CD4-positive, alpha-beta T cell (primary cell): ENCODE measurements around the gene STPG4. TPM values are rescaled to one million over a fixed set of nuclear protein-coding genes. Genes with fewer than 3 reads are reported as not detected.

ENCODE experiments used
- ATAC-seq: fragments of 200-7000 bp; cut with Tn5 transposase; one replicate; pipeline ENCODE4 v1.10.0; 2022; ENCODE audit warnings: mild to moderate bottlenecking; ENCODE audit not compliant: poor library complexity
- CTCF ChIA-PET: fragments of 350-600 bp; sonication (Branson Sonifier 250); formaldehyde crosslinking; loops from one replicate; lab custom pipeline; 2021; ENCODE audit warnings: antibody characterized with exemption, inconsistent platforms; lab: Charles Lee
- POLR2A ChIA-PET: fragments of 350-600 bp; sonication (Branson Sonifier 250); formaldehyde crosslinking; loops from one replicate; lab custom pipeline; 2021; ENCODE audit warnings: antibody characterized with exemption, inconsistent platforms; lab: Charles Lee
- DNase-seq, 14 experiments: peaks; one replicate each; pipeline ENCODE4 v3.0.0-alpha.2; 2013 to 2020; ENCODE audit warnings: mixed read lengths in 2 of 14
- H3K27ac ChIP-seq, 2 donors: one replicate each; pipeline versions ENCODE4 v1.5.1 to v1.7.0; 2013; ENCODE audit warnings: low read length in 2 of 2, low read depth in 1 of 2, mild to moderate bottlenecking in 1 of 2
- H3K27me3 ChIP-seq, 2 experiments: 1 replicate in 1 of 2; 2 replicates in 1 of 2; pipeline versions ENCODE4 v1.6.1 to v1.7.0; 2013; ENCODE audit warnings: low read length in 2 of 2, control low read depth in 1 of 2, mild to moderate bottlenecking in 1 of 2, moderate library complexity in 1 of 2; ENCODE audit not compliant: insufficient read depth in 2 of 2, control insufficient read depth in 1 of 2
- H3K36me3 ChIP-seq: one replicate; pipeline ENCODE4 v1.6.1; 2013; ENCODE audit warnings: low read length, control low read depth; ENCODE audit not compliant: insufficient read depth
- H3K4me1 ChIP-seq: one replicate; pipeline ENCODE4 v1.6.1; 2013; ENCODE audit warnings: low read length, control low read depth; ENCODE audit not compliant: insufficient read depth
- H3K4me3 ChIP-seq: one replicate; pipeline ENCODE4 v1.5.1; 2013; ENCODE audit warnings: mild to moderate bottlenecking, low read length, moderate library complexity
- H3K9me3 ChIP-seq, 2 experiments: 1 replicate in 1 of 2; 2 replicates in 1 of 2; pipeline versions ENCODE4 v1.6.1 to v1.7.0; 2013; ENCODE audit warnings: low read length in 2 of 2, mild to moderate bottlenecking in 2 of 2, control low read depth in 1 of 2, moderate library complexity in 1 of 2; ENCODE audit not compliant: control insufficient read depth in 1 of 2, insufficient read depth in 1 of 2
- H3K27ac Mint-ChIP-seq: one replicate; pipeline ENCODE4 v1.8.0; 2020; ENCODE audit warnings: mixed read lengths
- H3K27me3 Mint-ChIP-seq: one replicate; pipeline ENCODE4 v1.8.0; 2021; ENCODE audit warnings: mixed read lengths
- H3K36me3 Mint-ChIP-seq: one replicate; pipeline ENCODE4 v1.8.0; 2021; ENCODE audit warnings: low read depth, mixed read lengths
- H3K4me1 Mint-ChIP-seq: one replicate; pipeline ENCODE4 v1.8.0; 2021; ENCODE audit warnings: low read depth, mixed read lengths
- H3K4me3 Mint-ChIP-seq: one replicate; pipeline ENCODE4 v1.8.0; 2020; ENCODE audit warnings: mild to moderate bottlenecking, mixed read lengths
- H3K9me3 Mint-ChIP-seq: one replicate; pipeline ENCODE4 v1.8.0; 2020; ENCODE audit warnings: mixed read lengths
- CTCF ChIP-seq: fragments of 200-600 bp; IDR thresholded peaks from one replicate; pipeline ENCODE4 v1.8.0; 2022; ENCODE audit warnings: antibody characterized with exemption, mild to moderate bottlenecking
- intact Hi-C, 2 experiments: fragments of 100-400 bp; cut with DNase I in 1 of 2; cut with micrococcal nuclease in 1 of 2; formaldehyde crosslinking; loops; one replicate each; pipeline versions ENCODE4 v1.15.1 to v1.9.0; 2023 to 2025; cut with DNase I, micrococcal nuclease
- total RNA-seq, 174 experiments: library from RNA in 2 of 174; stranded (reverse) in 2 of 174; gene quantifications; one replicate each; pipeline ENCODE4 v1.2.3 and lab custom pipeline; 2021 to 2026

STPG4 gene
- total RNA-seq, 2 experiments from 2014 or later: not detected

DNA sequence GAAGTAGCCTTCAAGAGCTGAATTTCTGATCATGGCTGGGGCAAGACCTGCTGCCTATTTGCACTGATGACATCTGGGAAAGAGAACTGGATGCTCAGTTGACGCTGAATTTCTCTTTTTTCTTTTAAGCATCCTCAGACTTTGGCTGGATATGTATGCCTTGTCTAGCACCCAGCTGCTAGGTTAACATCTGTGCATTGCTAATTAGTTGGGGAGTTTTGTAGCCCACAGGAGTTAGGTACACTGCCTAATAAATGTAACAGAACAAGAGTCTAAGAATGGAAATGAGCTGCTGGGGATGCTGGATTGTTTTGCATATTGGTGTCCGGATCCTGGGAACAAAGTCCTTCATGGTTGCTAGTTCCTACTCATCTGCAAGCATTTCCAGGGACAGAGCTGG lies 40.9 kb upstream of the STPG4 start:
- Histone ChIP-seq H3K4me3 (no peak overlapping the region), H3K36me3 (no peaks in the 10 kb centered on the region), H3K27ac (no peak overlapping the region), H3K27me3 (peaks cover 0 to 5% of the 10 kb centered on the region in 2 experiments), H3K9me3 (no peaks in the 10 kb centered on the region), H3K4me1 (no peaks in the 10 kb centered on the region)
- Mint-ChIP-seq H3K9me3 (no peaks in the 10 kb centered on the region), H3K27me3 (no peaks in the 10 kb centered on the region), H3K4me3 (no peak overlapping the region), H3K36me3 (no peaks in the 10 kb centered on the region), H3K27ac (no peak overlapping the region), H3K4me1 (no peaks in the 10 kb centered on the region)
- ATAC-seq (no peak), DNase-seq (no peak)
- no peak for TF ChIP-seq CTCF
- POLR2A ChIA-PET: no interaction called here
- intact Hi-C loops: loop anchor here in 1 of 2 experiments (5.0 kb wide), 1 partner anchor 54 kb away; no protein-coding TSS in a partner anchor
- CTCF ChIA-PET: no interaction called here

GRCh38 chr2:47195148-47195547 lies 40.0 kb upstream of the STPG4 start:
- ATAC-seq: no peak
- Mint-ChIP-seq H3K4me3 (no peak overlapping the region), H3K36me3 (no peaks in the 10 kb centered on the region), H3K27ac (no peak overlapping the region), H3K9me3 (no peaks in the 10 kb centered on the region), H3K27me3 (no peaks in the 10 kb centered on the region), H3K4me1 (no peaks in the 10 kb centered on the region)
- no peak for TF ChIP-seq CTCF
- CTCF ChIA-PET: no interaction called here
- POLR2A ChIA-PET: interaction anchor here (0.5 to 0.6 kb wide), 2 partner anchors 113 to 149 kb away, joined by 3 to 5 read pairs; no protein-coding TSS in a partner anchor
- H3K4me3 ChIP-seq: no peak overlapping the region
- no peaks in the 10 kb centered on the region for H3K4me1 ChIP-seq
- no peaks in the 10 kb centered on the region for H3K9me3 ChIP-seq
- DNase-seq: peak in 1 of 14 experiments; percentile 13
- H3K36me3 ChIP-seq: no peaks in the 10 kb centered on the region
- intact Hi-C loops: loop anchor here in 1 of 2 experiments (5.0 kb wide), 1 partner anchor 53 kb away; no protein-coding TSS in a partner anchor
- H3K27ac ChIP-seq: no peak overlapping the region
- H3K27me3 ChIP-seq: peaks cover 0 to 4% of the 10 kb centered on the region in 2 experiments

DNA sequence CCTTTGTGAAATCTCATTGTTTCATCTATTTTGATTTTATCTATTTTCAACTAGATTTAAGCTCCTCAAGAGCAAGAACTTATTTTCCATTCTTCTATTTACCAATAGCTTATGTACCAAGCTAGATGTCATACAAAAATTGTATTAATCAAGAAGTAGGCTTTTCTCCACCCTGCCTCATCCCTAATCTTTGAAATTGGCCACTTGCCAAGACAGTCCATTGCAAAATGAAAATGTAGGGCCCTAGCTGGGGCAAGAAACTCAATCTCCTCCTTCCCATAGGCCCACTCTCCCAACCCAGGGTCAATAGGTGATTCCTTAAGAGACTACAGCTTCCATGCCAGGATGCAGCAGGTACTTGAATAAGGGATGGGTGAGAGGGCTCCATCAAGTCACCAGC lies 39.3 kb upstream of the STPG4 start:
- Mint-ChIP-seq H3K27me3 (no peaks in the 10 kb centered on the region), H3K27ac (no peak overlapping the region), H3K4me3 (no peak overlapping the region), H3K36me3 (no peaks in the 10 kb centered on the region), H3K4me1 (no peaks in the 10 kb centered on the region), H3K9me3 (no peaks in the 10 kb centered on the region)
- Histone ChIP-seq H3K27me3 (peaks cover 0 to 4% of the 10 kb centered on the region in 2 experiments), H3K27ac (no peak overlapping the region), H3K4me1 (no peaks in the 10 kb centered on the region), H3K4me3 (no peak overlapping the region), H3K36me3 (no peaks in the 10 kb centered on the region), H3K9me3 (no peaks in the 10 kb centered on the region)
- DNase-seq (no peak), ATAC-seq (no peak)
- POLR2A ChIA-PET: no interaction called here
- CTCF ChIA-PET: no interaction called here
- TF ChIP-seq CTCF: no peak
- intact Hi-C loops: no loop called here
